Measurements from ENCODE around the gene CCDC69.

DNA sequence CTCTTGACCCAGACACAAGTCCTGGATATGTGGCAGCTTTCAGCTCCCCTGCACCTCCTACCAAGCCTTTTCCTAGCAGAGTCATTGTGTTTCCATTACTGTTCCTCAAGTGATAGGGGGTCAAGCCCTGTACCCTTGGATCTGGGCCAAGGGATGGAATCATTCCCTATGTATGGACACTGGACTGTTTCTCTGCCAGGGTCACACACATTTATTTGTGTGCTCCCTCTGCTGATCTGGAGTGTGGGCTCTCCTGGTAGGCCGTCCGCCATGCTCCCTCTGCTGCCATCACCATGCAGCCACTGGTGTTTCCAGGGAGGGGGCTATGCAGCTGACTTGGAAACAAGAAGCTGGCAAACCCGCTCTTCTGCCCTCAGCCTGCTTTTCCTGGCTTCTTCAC is 38.6 kb upstream of the CCDC69 start:
- TF ChIP-seq CTCF (IDR thresholded peaks at IDR 0.05) (no peak), POLR2A (IDR thresholded peaks at IDR 0.05) (no peak)
